Activated CD8-positive, alpha-beta T cell treated with anti-CD3 and anti-CD28 coated beads, Interleukin-2, amount 10 ng/mL, durations not matched to agents 7 days and 5 days (primary cell): Measurements from ENCODE around the gene SLC22A12. TPM values are rescaled to one million over a fixed set of nuclear protein-coding genes. Genes with fewer than 3 reads are reported as not detected.
"Not testable (repeated sequence)": the region's sequence is repeated elsewhere in the genome, so short reads cannot be mapped to it uniquely, and the experiment has no call there.

Experiments
- ATAC-seq: fragments of 150-1000 bp; cut with Tn5 transposase; one replicate; pipeline ENCODE4 v1.10.0; 2021; ENCODE audit warnings: moderate library complexity
- CTCF ChIA-PET: fragments of 350-600 bp; sonication (Branson Sonifier 250); formaldehyde crosslinking; loops from one replicate; lab custom pipeline; 2021; ENCODE audit warnings: antibody characterized with exemption; lab: Charles Lee
- POLR2A ChIA-PET: fragments of 350-600 bp; sonication (Branson Sonifier 250); formaldehyde crosslinking; loops from one replicate; lab custom pipeline; 2021; ENCODE audit warnings: antibody characterized with exemption; lab: Charles Lee
- DNase-seq: peaks from one replicate; pipeline ENCODE4 v3.0.0-alpha.2; 2020
- H3K27ac Mint-ChIP-seq: one replicate; pipeline ENCODE4 v1.8.0; 2021; ENCODE audit warnings: mild to moderate bottlenecking, mixed read lengths
- H3K27me3 Mint-ChIP-seq: one replicate; pipeline ENCODE4 v1.8.0; 2021; ENCODE audit warnings: low read depth, mixed read lengths
- H3K36me3 Mint-ChIP-seq: one replicate; pipeline ENCODE4 v1.8.0; 2021; ENCODE audit warnings: low read depth, mixed read lengths
- H3K4me1 Mint-ChIP-seq: one replicate; pipeline ENCODE4 v1.8.0; 2021; ENCODE audit warnings: low read depth, mixed read lengths
- H3K4me3 Mint-ChIP-seq: one replicate; pipeline ENCODE4 v1.8.0; 2021; ENCODE audit warnings: mild to moderate bottlenecking, mixed read lengths
- H3K9me3 Mint-ChIP-seq: one replicate; pipeline ENCODE4 v1.8.0; 2022; ENCODE audit warnings: mixed read lengths; ENCODE audit not compliant: insufficient read depth
- total RNA-seq, 2 experiments: library from RNA; stranded (reverse); gene quantifications; one replicate each; pipeline ENCODE4 v1.2.3, GENCODE V29; 2021

The SLC22A12 gene
- total RNA-seq, 2 experiments from 2014 or later, result not detected

- ATAC-seq, result no peak
- no peak overlapping the region for H3K4me3 Mint-ChIP-seq
- no peaks in the 10 kb centered on the region for H3K36me3 Mint-ChIP-seq
Observed at GRCh38 chr11:64593156-64594105, 2.4 kb downstream of the SLC22A12 start.

GRCh38 chr11:64594159-64594939 is 3.3 kb downstream of the SLC22A12 start:
- no peaks in the 10 kb centered on the region for H3K9me3 Mint-ChIP-seq
- H3K4me3 Mint-ChIP-seq, result no peak overlapping the region
- no peaks in the 10 kb centered on the region for H3K4me1 Mint-ChIP-seq
- DNase-seq, result no peak
- H3K27ac Mint-ChIP-seq, result no peak overlapping the region
- H3K36me3 Mint-ChIP-seq, result no peaks in the 10 kb centered on the region
- ChIA-PET POLR2A (no interaction called here), CTCF (no interaction called here)
- no peak for ATAC-seq
- no peaks in the 10 kb centered on the region for H3K27me3 Mint-ChIP-seq

More at GRCh38 chr11:64593156-64594105, 2.4 kb downstream of the SLC22A12 start:
- CTCF ChIA-PET, result no interaction called here
- Mint-ChIP-seq H3K27me3 (peaks cover 3% of the 10 kb centered on the region), H3K9me3 (no peaks in the 10 kb centered on the region), H3K4me1 (no peaks in the 10 kb centered on the region), H3K27ac (no peak overlapping the region)
- DNase-seq, result no peak
- POLR2A ChIA-PET, result no interaction called here

- DNase-seq, H3K27ac Mint-ChIP-seq, ATAC-seq, POLR2A ChIA-PET, H3K9me3 Mint-ChIP-seq, CTCF ChIA-PET, H3K4me3 Mint-ChIP-seq, H3K4me1 Mint-ChIP-seq, H3K36me3 Mint-ChIP-seq, H3K27me3 Mint-ChIP-seq: not testable (repeated sequence)
Observed at GRCh38 chr11:64595922-64596321, 4.9 kb downstream of the SLC22A12 start.

- no peaks in the 10 kb centered on the region for H3K4me1 Mint-ChIP-seq
- no peak overlapping the region for H3K27ac Mint-ChIP-seq
- no peaks in the 10 kb centered on the region for H3K27me3 Mint-ChIP-seq
- DNase-seq (no peak), ATAC-seq (no peak)
- H3K4me3 Mint-ChIP-seq, result no peak overlapping the region
- no peaks in the 10 kb centered on the region for H3K36me3 Mint-ChIP-seq
- H3K9me3 Mint-ChIP-seq, result no peaks in the 10 kb centered on the region
- POLR2A ChIA-PET, result no interaction called here
- CTCF ChIA-PET, result no interaction called here
Observed at GRCh38 chr11:64597671-64598101, 6.7 kb downstream of the SLC22A12 start.

- no peak for ATAC-seq
- H3K9me3 Mint-ChIP-seq, result no peaks in the 10 kb centered on the region
- no peak for DNase-seq
- H3K36me3 Mint-ChIP-seq, result no peaks in the 10 kb centered on the region
- CTCF ChIA-PET, result no interaction called here
- no peak overlapping the region for H3K4me3 Mint-ChIP-seq
- no peaks in the 10 kb centered on the region for H3K27me3 Mint-ChIP-seq
- no peak overlapping the region for H3K27ac Mint-ChIP-seq
- POLR2A ChIA-PET, result no interaction called here
- no peaks in the 10 kb centered on the region for H3K4me1 Mint-ChIP-seq
Observed at GRCh38 chr11:64598106-64598796, 7.2 kb downstream of the SLC22A12 start.

- no peaks in the 10 kb centered on the region for H3K4me1 Mint-ChIP-seq
- POLR2A ChIA-PET, result no interaction called here
- CTCF ChIA-PET, result no interaction called here
- no peak for ATAC-seq
- no peaks in the 10 kb centered on the region for H3K27me3 Mint-ChIP-seq
- H3K36me3 Mint-ChIP-seq, result no peaks in the 10 kb centered on the region
- H3K9me3 Mint-ChIP-seq, result no peaks in the 10 kb centered on the region
- H3K27ac Mint-ChIP-seq, result no peak overlapping the region
- no peak for DNase-seq
- H3K4me3 Mint-ChIP-seq, result no peak overlapping the region
Observed at GRCh38 chr11:64598797-64599697, 8.0 kb downstream of the SLC22A12 start.

- CTCF ChIA-PET, result no interaction called here
- Mint-ChIP-seq H3K27me3 (no peaks in the 10 kb centered on the region), H3K36me3 (no peaks in the 10 kb centered on the region), H3K9me3 (no peaks in the 10 kb centered on the region), H3K4me1 (no peaks in the 10 kb centered on the region), H3K4me3 (no peak overlapping the region), H3K27ac (no peak overlapping the region)
- ATAC-seq (no peak), DNase-seq (no peak)
- POLR2A ChIA-PET, result no interaction called here
Observed at GRCh38 chr11:64599698-64600211, 8.7 kb downstream of the SLC22A12 start.

- ATAC-seq (no peak), DNase-seq (no peak)
- H3K27ac Mint-ChIP-seq, result no peak overlapping the region
- ChIA-PET CTCF (no interaction called here), POLR2A (no interaction called here)
- no peak overlapping the region for H3K4me3 Mint-ChIP-seq
- no peaks in the 10 kb centered on the region for H3K27me3 Mint-ChIP-seq
- H3K36me3 Mint-ChIP-seq, result no peaks in the 10 kb centered on the region
- no peaks in the 10 kb centered on the region for H3K4me1 Mint-ChIP-seq
- H3K9me3 Mint-ChIP-seq, result no peaks in the 10 kb centered on the region
Observed at GRCh38 chr11:64600281-64600992, 9.4 kb downstream of the SLC22A12 start.

- DNase-seq (no peak), ATAC-seq (no peak)
- POLR2A ChIA-PET, result no interaction called here
- H3K9me3 Mint-ChIP-seq, result no peaks in the 10 kb centered on the region
- CTCF ChIA-PET, result no interaction called here
- H3K27ac Mint-ChIP-seq, result no peak overlapping the region
- H3K36me3 Mint-ChIP-seq, result no peaks in the 10 kb centered on the region
- H3K4me3 Mint-ChIP-seq, result no peak overlapping the region
- H3K27me3 Mint-ChIP-seq, result no peaks in the 10 kb centered on the region
- H3K4me1 Mint-ChIP-seq, result no peaks in the 10 kb centered on the region
Observed at GRCh38 chr11:64601605-64602465, 10.8 kb downstream of the SLC22A12 start.

- no peak overlapping the region for H3K27ac Mint-ChIP-seq
- no peak overlapping the region for H3K4me3 Mint-ChIP-seq
- no peaks in the 10 kb centered on the region for H3K36me3 Mint-ChIP-seq
- POLR2A ChIA-PET, result no interaction called here
- no peaks in the 10 kb centered on the region for H3K4me1 Mint-ChIP-seq
- no peaks in the 10 kb centered on the region for H3K27me3 Mint-ChIP-seq
- ATAC-seq (no peak), DNase-seq (no peak)
- H3K9me3 Mint-ChIP-seq, result no peaks in the 10 kb centered on the region
- CTCF ChIA-PET, result no interaction called here
Observed at GRCh38 chr11:64602466-64603070, 11.5 kb downstream of the SLC22A12 start.
